BE2C (cell line): ENCODE measurements around the gene MEAK7.
"Not testable (repeated sequence)": the region's sequence is repeated elsewhere in the genome, so short reads cannot be mapped to it uniquely, and the experiment has no call there.

Source experiments
- DNase-seq: peaks from one replicate; pipeline ENCODE4 v3.0.0-alpha.2; 2020
- H3K27me3 ChIP-seq: fragments of 250-450 bp; sonication (Bioruptor Pico); 2 replicates; pipeline ENCODE4 v1.5.1; 2020; ENCODE audit warnings: mild to moderate bottlenecking
- H3K36me3 ChIP-seq: fragments of 250-450 bp; sonication (Bioruptor Pico); 2 replicates; pipeline ENCODE4 v1.5.1; 2020; ENCODE audit warnings: mild to moderate bottlenecking
- H3K4me1 ChIP-seq: fragments of 250-450 bp; sonication (Bioruptor Pico); 2 replicates; pipeline ENCODE4 v1.5.1; 2020
- H3K4me3 ChIP-seq: 2 replicates; pipeline ENCODE4 v1.5.1; 2011; ENCODE audit warnings: low read depth, low read length
- H3K9me3 ChIP-seq: fragments of 250-450 bp; sonication (Bioruptor Pico); 2 replicates; pipeline ENCODE4 v1.5.1; 2020
- TF ChIP-seq, protein P1 (sequence below): IDR thresholded peaks from 2 replicates; pipeline ENCODE4 v1.5.1; 2012; ENCODE audit warnings: mild to moderate bottlenecking, low read depth, low read length

MEAK7 gene

GRCh38 chr16:84521497-84521770 is 17.0 kb upstream of the MEAK7 start:
- Histone ChIP-seq H3K27me3 (peaks cover 10% of the 10 kb centered on the region; the same call in 1 of the 2 replicates), H3K4me3 (no peak overlapping the region), H3K4me1 (no peaks in the 10 kb centered on the region), H3K9me3 (no peaks in the 10 kb centered on the region), H3K36me3 (no peaks in the 10 kb centered on the region)
- no peak for DNase-seq
- TF ChIP-seq, protein P1, sequence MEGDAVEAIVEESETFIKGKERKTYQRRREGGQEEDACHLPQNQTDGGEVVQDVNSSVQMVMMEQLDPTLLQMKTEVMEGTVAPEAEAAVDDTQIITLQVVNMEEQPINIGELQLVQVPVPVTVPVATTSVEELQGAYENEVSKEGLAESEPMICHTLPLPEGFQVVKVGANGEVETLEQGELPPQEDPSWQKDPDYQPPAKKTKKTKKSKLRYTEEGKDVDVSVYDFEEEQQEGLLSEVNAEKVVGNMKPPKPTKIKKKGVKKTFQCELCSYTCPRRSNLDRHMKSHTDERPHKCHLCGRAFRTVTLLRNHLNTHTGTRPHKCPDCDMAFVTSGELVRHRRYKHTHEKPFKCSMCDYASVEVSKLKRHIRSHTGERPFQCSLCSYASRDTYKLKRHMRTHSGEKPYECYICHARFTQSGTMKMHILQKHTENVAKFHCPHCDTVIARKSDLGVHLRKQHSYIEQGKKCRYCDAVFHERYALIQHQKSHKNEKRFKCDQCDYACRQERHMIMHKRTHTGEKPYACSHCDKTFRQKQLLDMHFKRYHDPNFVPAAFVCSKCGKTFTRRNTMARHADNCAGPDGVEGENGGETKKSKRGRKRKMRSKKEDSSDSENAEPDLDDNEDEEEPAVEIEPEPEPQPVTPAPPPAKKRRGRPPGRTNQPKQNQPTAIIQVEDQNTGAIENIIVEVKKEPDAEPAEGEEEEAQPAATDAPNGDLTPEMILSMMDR = no peak

- TF ChIP-seq, protein P1 = no peak
- Histone ChIP-seq H3K36me3 (no peaks in the 10 kb centered on the region), H3K27me3 (peaks cover 10% of the 10 kb centered on the region; the same call in 1 of the 2 replicates), H3K4me1 (no peaks in the 10 kb centered on the region), H3K4me3 (no peak overlapping the region), H3K9me3 (no peaks in the 10 kb centered on the region)
- no peak for DNase-seq
Observed at GRCh38 chr16:84520725-84521496, 16.5 kb upstream of the MEAK7 start.

DNA sequence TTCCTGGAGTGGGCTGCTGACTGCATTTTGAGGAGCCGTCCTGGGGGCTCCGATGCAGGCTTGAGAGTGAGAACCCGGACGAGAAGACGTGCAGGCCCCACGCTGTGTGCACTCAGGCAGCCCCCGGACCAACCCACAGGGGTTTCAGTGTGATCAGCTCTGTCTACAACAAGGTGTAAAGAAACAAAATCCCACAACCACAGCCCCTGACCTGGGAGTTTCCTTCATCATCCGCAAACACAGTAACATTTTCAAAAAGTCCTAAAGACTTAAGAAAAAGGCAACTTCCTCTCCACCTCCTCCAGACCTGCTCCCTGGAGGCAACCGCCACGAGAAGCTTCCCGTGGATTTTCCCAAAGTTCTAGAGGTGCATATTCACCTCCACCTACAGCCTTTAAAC is 15.4 kb upstream of the MEAK7 start:
- Histone ChIP-seq H3K9me3 (no peaks in the 10 kb centered on the region), H3K4me1 (no peaks in the 10 kb centered on the region), H3K36me3 (no peaks in the 10 kb centered on the region), H3K4me3 (no peak overlapping the region), H3K27me3 (peaks cover 10% of the 10 kb centered on the region; the same call in 1 of the 2 replicates)
- TF ChIP-seq, protein P1 = no peak
- no peak for DNase-seq

- no peaks in the 10 kb centered on the region for H3K9me3 ChIP-seq
Observed at GRCh38 chr16:84518804-84519341, 14.4 kb upstream of the MEAK7 start.

DNA sequence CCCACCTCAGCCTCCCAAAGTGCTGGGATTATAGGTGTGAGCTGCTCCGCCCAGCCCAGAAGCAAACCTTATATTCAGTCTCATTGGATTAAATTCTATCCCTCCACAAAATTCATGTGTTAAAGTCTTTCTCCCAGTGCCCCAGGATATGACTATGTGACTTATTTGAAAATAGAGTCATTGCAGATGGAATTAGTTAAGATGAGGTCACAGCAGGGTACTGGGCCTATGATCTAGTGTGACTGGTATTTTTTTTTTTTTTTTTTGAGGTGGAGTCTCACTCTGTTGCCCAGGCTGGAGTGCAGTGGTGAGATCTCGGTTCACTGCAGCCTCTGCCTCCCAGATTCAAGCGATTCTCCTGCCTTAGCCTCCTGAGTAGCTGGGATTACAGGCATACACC is 13.8 kb upstream of the MEAK7 start:
- H3K4me1 ChIP-seq, H3K9me3 ChIP-seq, DNase-seq, H3K4me3 ChIP-seq, H3K36me3 ChIP-seq, H3K27me3 ChIP-seq: not testable (repeated sequence)

More at GRCh38 chr16:84518804-84519341, 14.4 kb upstream of the MEAK7 start:
- TF ChIP-seq, protein P1 = no peak
- Histone ChIP-seq H3K36me3 (no peaks in the 10 kb centered on the region), H3K4me1 (no peaks in the 10 kb centered on the region), H3K27me3 (peaks cover 10% of the 10 kb centered on the region; the same call in 1 of the 2 replicates), H3K4me3 (no peak overlapping the region)
- no peak for DNase-seq

GRCh38 chr16:84517366-84517765 is 12.9 kb upstream of the MEAK7 start:
- Histone ChIP-seq H3K36me3 (no peaks in the 10 kb centered on the region), H3K4me1 (no peaks in the 10 kb centered on the region), H3K4me3 (no peak overlapping the region), H3K9me3 (no peaks in the 10 kb centered on the region), H3K27me3 (peaks cover 10% of the 10 kb centered on the region; the same call in 1 of the 2 replicates)
- peak; percentile 33 for DNase-seq
- TF ChIP-seq, protein P1 = no peak
